ENCODE results near the gene ADM.

ADM gene

GRCh38 chr11:10310301-10310841 lies 5.5 kb downstream of the ADM start:
- DNase-seq = peak in 1 of 5 experiments; percentile 25

GRCh38 chr11:10311802-10312201 lies 6.9 kb downstream of the ADM start:
- DNase-seq = no peak

DNA sequence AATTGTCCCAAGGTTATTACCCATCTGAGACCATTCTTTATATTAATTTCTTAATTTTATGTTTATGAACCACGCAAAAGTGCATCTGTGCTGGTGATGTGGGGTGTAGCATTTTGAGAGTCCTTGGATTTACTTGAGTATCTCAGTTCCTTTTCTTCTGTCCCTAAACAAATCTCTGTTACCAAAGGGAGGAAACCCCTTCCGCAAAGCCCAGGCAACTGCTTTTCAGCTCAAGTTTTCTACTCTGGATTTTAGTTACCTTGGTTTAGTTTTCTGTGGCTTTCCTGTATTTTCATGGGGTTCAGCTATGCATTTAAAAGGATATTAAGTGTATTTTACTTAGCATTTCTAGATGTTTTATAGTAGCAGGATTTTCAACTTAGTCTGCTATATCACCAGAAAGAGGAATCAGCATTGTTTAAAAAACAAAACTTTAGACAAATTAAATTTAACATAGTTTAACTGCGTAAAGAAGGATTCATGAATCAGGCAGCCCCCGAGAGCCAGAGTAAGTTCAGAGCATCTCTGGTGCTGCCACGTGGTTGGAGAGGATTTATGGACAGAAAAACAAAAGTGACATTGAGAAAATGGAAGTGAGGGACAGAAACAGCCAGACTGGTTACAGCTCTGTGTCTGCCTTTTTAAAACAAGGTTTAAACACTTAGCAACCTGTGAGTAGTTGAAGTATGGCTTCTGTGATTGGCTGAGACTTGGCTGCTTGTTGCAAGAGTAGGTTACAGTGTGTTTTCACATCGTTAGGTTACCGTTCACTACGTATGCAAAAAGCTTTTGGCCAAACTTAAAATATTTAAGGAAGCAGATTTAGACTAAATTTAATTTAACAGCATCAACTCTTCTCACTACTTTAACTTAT lies 9.6 kb downstream of the ADM start:
- peak in 1 of 5 experiments; percentile 80 for DNase-seq

- DNase-seq = no peak
Measured at GRCh38 chr11:10315083-10315482, 10.2 kb downstream of the ADM start.

GRCh38 chr11:10317151-10317755 lies 12.4 kb downstream of the ADM start:
- DNase-seq = no peak

GRCh38 chr11:10317776-10318526 lies 13.1 kb downstream of the ADM start:
- DNase-seq = no peak

DNA sequence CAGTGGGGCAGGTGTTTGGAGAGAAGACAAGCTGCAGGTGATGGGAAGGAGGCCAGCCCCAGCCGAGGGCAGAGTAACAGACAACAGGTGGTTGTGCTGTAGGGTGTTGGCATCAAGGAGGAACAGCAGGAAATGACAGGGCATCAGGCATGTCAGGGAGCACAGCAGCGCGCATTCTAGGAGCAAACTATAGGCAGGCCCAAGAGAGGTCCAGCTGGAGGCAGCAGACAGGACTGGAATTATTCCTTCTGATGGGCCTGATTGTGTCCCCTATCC lies 13.6 kb downstream of the ADM start:
- DNase-seq = no peak

DNA sequence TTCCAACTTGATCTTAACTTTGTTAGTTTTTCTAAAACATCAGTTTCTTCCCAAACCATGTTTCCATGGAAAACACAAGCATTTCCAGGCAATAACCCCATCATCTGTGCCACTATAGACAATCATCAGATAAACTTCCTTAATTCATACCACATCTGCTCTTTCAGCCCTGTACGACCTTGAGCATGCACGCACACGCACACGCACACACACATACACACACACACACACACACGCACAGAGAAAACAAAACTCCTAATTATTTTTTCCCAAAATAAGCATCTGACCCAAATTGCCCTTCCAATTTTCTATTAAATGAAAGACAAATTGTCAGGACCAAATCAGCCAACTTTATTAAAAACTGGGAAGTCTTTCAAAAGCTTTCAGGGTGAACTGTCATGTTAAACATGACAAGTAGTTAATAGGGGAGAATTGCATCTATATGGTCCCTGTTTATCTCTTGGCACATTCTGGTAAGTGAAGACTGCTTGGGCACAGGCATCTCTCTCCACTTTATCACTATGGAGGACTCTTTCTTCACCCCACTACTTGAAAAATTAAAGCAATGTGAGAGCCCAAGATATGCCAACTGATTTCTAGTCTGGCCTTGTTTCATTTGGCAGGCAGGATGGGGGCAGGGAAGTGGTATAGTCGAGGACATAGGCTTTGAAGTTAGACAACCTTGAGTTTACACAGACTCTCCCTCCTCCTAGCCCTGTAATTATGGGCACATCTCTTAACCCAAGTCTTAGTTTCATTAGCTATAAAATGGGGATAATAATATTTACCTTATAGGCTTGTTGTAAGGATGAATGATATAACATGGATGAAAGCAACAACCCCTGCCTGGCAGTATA lies 15.1 kb downstream of the ADM start:
- no peak for DNase-seq

DNA sequence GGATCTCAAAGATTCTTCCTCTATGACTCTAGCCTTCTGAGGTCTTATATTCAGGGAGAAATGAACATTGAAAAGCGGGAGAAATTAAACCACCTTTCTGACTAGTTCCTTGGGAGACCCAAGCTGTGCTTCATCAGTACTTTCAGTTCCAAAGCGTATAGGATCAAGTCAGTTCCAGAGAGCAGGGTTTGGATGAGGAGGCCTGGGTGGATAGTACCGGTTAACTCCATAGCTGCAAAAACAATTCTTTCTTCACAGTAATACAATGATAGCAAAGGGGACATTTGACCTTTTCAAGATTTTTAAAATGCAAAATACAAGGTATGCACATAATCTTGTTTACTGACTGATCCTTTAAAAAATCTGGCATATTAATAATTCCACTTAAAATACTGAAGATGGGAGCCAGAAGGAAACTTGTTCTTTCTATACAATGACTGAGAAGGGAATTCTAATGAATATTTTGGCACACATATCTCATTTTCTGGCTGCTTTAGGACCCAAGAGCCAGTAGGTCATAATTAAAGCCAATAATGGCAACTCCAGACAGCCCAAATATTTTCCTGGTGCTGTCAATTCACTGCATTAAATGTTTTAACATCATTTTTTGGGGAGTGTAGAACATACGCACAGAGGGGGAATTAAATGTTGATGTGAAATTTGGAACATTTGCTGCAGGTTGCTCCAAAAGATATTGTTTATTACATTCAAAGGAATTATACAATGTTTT lies 16.0 kb downstream of the ADM start:
- no peak for DNase-seq

- no peak for DNase-seq
Measured at GRCh38 chr11:10322401-10322800, 17.5 kb downstream of the ADM start.

DNA sequence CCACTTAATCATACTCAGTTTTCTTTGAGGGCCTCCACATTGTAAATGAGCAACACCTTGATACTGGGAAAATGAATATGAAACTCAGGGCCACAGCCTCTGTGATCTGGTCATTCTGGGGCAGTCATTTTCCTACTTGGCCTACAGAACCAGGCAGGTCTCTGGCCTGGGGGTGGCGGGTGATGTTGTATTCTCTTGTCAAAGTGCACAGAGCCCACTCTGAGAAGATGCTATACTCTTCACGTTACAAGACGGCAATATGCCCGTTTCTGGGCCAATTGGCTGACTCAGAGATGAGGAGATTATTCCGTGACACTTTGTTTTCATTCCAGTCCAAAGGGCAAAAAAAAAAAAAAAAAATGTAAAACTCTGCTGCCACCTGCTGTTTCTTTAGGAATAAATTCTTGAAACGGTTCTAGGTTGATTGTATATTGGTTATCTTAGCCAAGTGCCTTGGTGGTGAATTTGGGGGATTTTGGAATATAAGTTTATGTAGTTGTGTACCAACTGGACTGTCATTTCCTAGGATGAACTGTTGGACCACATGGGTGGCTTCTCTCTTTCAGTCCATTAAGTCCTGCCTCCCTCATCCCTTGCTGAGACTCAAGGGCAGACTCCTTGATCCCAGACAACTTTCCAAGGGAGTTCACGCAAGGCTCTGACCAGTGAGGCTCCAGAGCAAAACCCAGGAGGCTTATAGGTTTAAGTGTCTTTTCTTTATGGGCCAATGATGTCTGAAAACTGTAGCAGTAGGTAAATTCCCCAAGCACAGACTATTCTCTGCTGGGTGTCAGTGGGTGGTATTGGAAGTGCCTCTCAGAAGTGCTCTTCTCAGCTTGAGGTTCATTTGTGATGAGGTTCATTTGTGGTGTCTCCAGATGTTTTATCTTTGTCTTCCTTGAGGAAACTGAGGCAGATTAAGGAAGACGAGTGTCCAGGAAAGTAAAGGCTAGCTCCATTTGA lies 18.2 kb downstream of the ADM start:
- DNase-seq = peak in 3 of 5 experiments; percentile 8 to 75 (median 20)

- DNase-seq = no peak
Measured at GRCh38 chr11:10323793-10324170, 18.9 kb downstream of the ADM start.

GRCh38 chr11:10324474-10324873 lies 19.6 kb downstream of the ADM start:
- DNase-seq = no peak

- no peak for DNase-seq
Measured at GRCh38 chr11:10325277-10326011, 20.6 kb downstream of the ADM start.

GRCh38 chr11:10326012-10326964 lies 21.4 kb downstream of the ADM start:
- no peak for DNase-seq

GRCh38 chr11:10327254-10327653 lies 22.4 kb downstream of the ADM start:
- DNase-seq = no peak

DNA sequence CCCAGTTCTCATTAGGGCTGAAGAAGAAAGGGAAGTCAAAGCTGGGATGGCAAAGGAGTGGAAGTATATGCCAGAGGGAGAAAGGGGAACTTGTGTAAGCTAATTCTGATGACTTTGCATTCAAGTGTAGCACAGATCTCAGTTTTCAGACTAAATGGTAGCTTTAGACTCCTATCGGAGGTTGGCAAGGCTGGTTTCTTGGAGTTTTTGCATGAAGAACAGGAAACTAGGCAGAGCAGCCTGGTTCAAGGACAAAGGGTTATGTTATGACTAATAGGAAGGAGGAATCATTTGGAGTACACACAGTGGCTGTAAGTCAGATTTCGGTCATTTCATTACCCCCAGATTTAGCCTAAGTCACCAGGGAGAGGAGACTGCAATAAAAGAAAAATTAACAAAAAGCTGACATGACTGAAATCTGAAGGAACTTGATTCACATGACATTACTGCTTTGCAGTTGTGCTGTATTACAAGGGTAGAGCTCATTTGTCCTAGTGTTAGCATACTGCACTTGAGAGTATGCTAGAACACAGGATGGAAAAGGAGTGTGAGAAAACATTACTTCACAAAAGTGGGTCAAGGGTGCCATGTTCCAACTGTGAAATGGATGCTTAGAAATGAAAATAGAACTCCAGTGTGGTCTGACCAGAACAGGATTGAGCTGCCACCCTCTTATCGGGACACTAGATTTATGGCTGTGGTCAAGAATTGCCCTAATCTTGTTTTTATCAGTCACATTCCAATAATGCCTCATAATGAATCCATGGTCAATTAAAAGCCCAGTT lies 23.6 kb downstream of the ADM start:
- no peak for DNase-seq

DNA sequence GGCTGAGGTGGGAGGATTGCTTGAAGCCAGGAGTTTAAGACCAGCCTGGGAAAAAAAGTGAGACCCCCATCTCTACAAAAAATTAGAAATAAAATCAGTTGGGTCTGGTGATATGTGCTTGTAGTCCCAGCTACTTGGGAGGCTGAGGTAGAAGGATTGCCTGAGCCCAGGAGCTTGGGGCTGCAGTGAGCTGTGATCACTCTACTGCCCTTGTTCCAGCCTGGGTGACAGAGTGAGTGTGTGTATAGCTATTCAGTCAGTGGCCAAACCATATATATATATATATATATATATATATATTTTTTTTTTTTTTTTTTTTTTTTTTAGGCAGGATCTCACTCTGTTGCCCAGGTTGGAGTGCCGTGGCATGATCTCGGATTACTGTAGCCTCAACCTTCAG lies 24.5 kb downstream of the ADM start:
- DNase-seq = no peak

All from T-helper 2 cell (primary cell).